Spleen (tissue), 7 donors: ENCODE data around the gene WDR13.

Source experiments
- POLR2A ChIP-seq, 3 donors: fragments of 450-650 bp; IDR thresholded peaks; one replicate each; pipeline ENCODE4 v1.5.1; 2017; ENCODE audit warnings: antibody characterized with exemption in 3 of 3, mild to moderate bottlenecking in 1 of 3
- POLR2AphosphoS5 ChIP-seq, 3 donors: sonication (generic); formaldehyde crosslinking; IDR thresholded peaks; one replicate each; pipeline ENCODE4 v1.5.1; 2017; ENCODE audit warnings: antibody characterized with exemption in 3 of 3
- TF ChIP-seq, protein P1 (sequence below), 11 experiments: fragments of 200-600 bp in 7 of 11; fragments of 450-650 bp in 4 of 11; sonication (generic) in 4 of 11; IDR thresholded peaks in 8 of 11; conservative IDR thresholded peaks in 3 of 11; 1 replicate in 7 of 11; 2 replicates in 4 of 11; pipeline versions ENCODE4 v1.4.0 to v1.8.0; 2016 to 2021; ENCODE audit warnings: antibody characterized with exemption in 11 of 11, inconsistent platforms in 4 of 11, mild to moderate bottlenecking in 1 of 11
- donor health status: DM: no; HTN: no; CAD: no; lungs with moderate emphysema.
- donor health status: DM: no; HTN: no; CAD: no.
- donor health status: DM: no; HTN: no; CAD: no.

DNA sequence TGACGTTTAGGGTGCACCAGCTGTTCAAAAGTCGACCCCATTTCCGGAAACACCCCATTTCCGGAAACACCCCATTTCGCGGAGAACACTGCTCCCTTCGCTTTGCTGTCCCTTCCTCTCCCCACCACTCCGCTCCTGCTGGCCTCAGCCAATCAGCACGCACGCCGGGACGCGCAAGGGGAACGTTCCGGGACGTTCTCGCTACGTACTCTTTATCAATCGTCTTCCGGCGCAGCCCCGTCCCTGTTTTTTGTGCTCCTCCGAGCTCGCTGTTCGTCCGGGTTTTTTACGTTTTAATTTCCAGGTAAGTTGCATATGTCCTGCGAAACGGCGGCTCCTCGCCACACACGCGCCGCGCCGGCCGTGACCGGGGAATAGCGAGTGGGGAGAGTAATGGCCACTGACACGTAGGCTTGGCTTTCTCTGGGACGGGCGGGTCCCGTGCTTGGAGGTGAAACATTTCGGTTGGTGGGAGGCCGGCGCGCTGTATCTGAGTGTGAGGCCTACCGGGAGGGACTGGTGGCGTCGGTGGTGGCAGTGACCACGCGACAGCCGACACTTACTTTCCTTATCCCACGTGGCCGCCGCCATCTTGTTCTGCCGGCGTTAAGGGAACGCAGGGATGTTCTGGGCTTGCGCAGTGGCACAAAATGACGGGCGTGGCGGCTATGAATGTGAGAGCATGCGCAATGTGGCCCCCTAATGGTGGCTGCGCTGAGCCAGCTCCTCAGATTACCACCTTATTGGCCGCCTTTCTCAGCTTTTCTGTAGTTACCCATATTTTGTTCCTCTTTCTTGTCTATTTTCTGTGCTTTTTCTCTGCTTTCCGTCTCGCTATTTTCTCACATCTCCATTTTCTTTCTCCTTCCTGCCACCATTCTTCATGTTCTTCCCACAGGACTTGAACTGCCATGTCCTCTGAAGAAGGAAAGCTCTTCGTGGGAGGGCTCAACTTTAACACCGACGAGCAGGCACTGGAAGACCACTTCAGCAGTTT is 22.7 kb upstream of the WDR13 start, which contains the start of gene RBM3:
- TF ChIP-seq, protein P1, sequence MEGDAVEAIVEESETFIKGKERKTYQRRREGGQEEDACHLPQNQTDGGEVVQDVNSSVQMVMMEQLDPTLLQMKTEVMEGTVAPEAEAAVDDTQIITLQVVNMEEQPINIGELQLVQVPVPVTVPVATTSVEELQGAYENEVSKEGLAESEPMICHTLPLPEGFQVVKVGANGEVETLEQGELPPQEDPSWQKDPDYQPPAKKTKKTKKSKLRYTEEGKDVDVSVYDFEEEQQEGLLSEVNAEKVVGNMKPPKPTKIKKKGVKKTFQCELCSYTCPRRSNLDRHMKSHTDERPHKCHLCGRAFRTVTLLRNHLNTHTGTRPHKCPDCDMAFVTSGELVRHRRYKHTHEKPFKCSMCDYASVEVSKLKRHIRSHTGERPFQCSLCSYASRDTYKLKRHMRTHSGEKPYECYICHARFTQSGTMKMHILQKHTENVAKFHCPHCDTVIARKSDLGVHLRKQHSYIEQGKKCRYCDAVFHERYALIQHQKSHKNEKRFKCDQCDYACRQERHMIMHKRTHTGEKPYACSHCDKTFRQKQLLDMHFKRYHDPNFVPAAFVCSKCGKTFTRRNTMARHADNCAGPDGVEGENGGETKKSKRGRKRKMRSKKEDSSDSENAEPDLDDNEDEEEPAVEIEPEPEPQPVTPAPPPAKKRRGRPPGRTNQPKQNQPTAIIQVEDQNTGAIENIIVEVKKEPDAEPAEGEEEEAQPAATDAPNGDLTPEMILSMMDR (IDR thresholded peaks at IDR 0.05 in 8 of 11, conservative IDR thresholded peaks at IDR 0.05 in 3 of 11) = peak in 9 of 11 experiments; percentile 11 to 65 (median 52)
- peak; percentile 61 to 88 (median 76) for TF ChIP-seq POLR2A (IDR thresholded peaks at IDR 0.05)
- TF ChIP-seq POLR2AphosphoS5 (IDR thresholded peaks at IDR 0.05) = peak; percentile 96 to 99 (median 98)
